Measurements from ENCODE around the gene LEFTY1. TPM values are rescaled to one million over a fixed set of nuclear protein-coding genes. Genes with fewer than 3 reads are reported as not detected.

Gene LEFTY1
- polyA plus RNA-seq, 3 donors: 0.13 TPM; not detected in 2

GRCh38 chr1:225921734-225922709 is 33.1 kb upstream of the LEFTY1 start:
- peaks cover 38% of the 10 kb centered on the region for H3K4me1 Mint-ChIP-seq

More at GRCh38 chr1:225921734-225922709, 33.1 kb upstream of the LEFTY1 start:
- no peak overlapping the region for H2AFZ ChIP-seq (ENCODE audit: insufficient read depth, low read depth, low read length, poor library complexity, severe bottlenecking)
- H3K9me3 ChIP-seq (replicated peaks in 1 of 2; ENCODE audit: control insufficient read depth in 1 of 2, insufficient read depth in 1 of 2, low read length in 2 of 2): no peaks in the 10 kb centered on the region
- peak overlapping the region in 1 of 2 donors; percentile 98 for H3K27ac ChIP-seq (ENCODE audit: low read depth in 1 of 2, low read length in 2 of 2)
- DNase-seq: no peak
- no peaks in the 10 kb centered on the region for H4K20me1 ChIP-seq (ENCODE audit: insufficient read depth, low read length)
- Mint-ChIP-seq H3K9me3 (peaks cover 0 to 1% (median 0%) of the 10 kb centered on the region in 7 donors), H3K27me3 (ENCODE audit: low read depth in 3 of 3) (peaks cover 0 to under 1% (median 0%) of the 10 kb centered on the region in 3 donors), H3K27ac (peak overlapping the region in 3 of 7 donors; percentile 82 to 96 (median 93)), H3K4me3 (no peak overlapping the region), H3K36me3 (peaks cover 29 to 49% of the 10 kb centered on the region in 2 donors)
- no peak overlapping the region for H3K4me2 ChIP-seq (replicated peaks; ENCODE audit: extremely low read depth, low read length, poor library complexity, severe bottlenecking)
- H3K79me2 ChIP-seq (ENCODE audit: insufficient read depth, low read length): peaks cover 18% of the 10 kb centered on the region
- peaks cover 32 to 55% of the 10 kb centered on the region in 2 donors for H3K36me3 ChIP-seq (replicated peaks in 1 of 2; ENCODE audit: control insufficient read depth in 1 of 2, insufficient read depth in 2 of 2, low read length in 2 of 2)
- no peak overlapping the region for H3K9ac ChIP-seq (ENCODE audit: insufficient read depth, low read length, poor library complexity, severe bottlenecking)
- WGBS (ENCODE audit: insufficient coverage): 95% methylated on average over 16 of the region's 23 CpGs
- TF ChIP-seq CTCF (IDR thresholded peaks at IDR 0.05): no peak
- peaks cover 14 to 44% of the 10 kb centered on the region in 2 donors for H3K4me1 ChIP-seq (ENCODE audit: control insufficient read depth in 1 of 2, insufficient read depth in 2 of 2, low read length in 2 of 2)
- intact Hi-C loops (cut with micrococcal nuclease): no loop called here
- H3K4me3 ChIP-seq (replicated peaks in 1 of 3; ENCODE audit: low read depth in 2 of 3, low read length in 3 of 3): no peak overlapping the region
- H3K27me3 ChIP-seq (ENCODE audit: control insufficient read depth in 2 of 2, insufficient read depth in 2 of 2, low read length in 2 of 2): no peaks in the 10 kb centered on the region

Data from CD14-positive monocyte (primary cell).